HL-60/S4 treated with retinoic acid at 250 ng/mL for 4 days and 3 days (cell line): ENCODE data around the gene KLRC4.
"Not testable (repeated sequence)": the region's sequence is repeated elsewhere in the genome, so short reads cannot be mapped to it uniquely, and the experiment has no call there.

Experiments used
- in situ Hi-C: fragments of 300-500 bp; cut with MboI; formaldehyde crosslinking; loops from 2 replicates; pipeline ENCODE4 v1.7.0; 2022; ENCODE audit warnings: low sequenced_read_pairs

KLRC4 gene

GRCh38 chr12:10409392-10409791 lies at the start of gene KLRC4:
KLRC4 (minus strand) TSS chr12:10409757; CDS start chr12:10409575, 182 bp downstream.
- in situ Hi-C loops = no loop called here

- in situ Hi-C loops = no loop called here
Observed at GRCh38 chr12:10457760-10458159, 48.2 kb upstream of the KLRC4 start.

GRCh38 chr12:10456856-10457255 lies 47.3 kb upstream of the KLRC4 start:
- in situ Hi-C loops = no loop called here

- in situ Hi-C loops = no loop called here
Observed at GRCh38 chr12:10455766-10456165, 46.2 kb upstream of the KLRC4 start.

GRCh38 chr12:10454531-10454930 lies 45.0 kb upstream of the KLRC4 start:
- in situ Hi-C loops = no loop called here

- in situ Hi-C loops = no loop called here
Observed at GRCh38 chr12:10453156-10453555, 43.6 kb upstream of the KLRC4 start, which contains the start of gene KLRC1. KLRC1 (minus strand) TSS chr12:10453377; CDS start chr12:10451156, 2,221 bp downstream.

GRCh38 chr12:10448236-10448635 lies 38.7 kb upstream of the KLRC4 start:
- in situ Hi-C loops = no loop called here

- in situ Hi-C loops = not testable (repeated sequence)
Observed at GRCh38 chr12:10446052-10446451, 36.5 kb upstream of the KLRC4 start.

GRCh38 chr12:10441144-10441543 lies 31.6 kb upstream of the KLRC4 start:
- in situ Hi-C loops = not testable (repeated sequence)

- in situ Hi-C loops = not testable (repeated sequence)
Observed at GRCh38 chr12:10439608-10440274, 30.2 kb upstream of the KLRC4 start.

GRCh38 chr12:10437601-10438000 lies 28.0 kb upstream of the KLRC4 start:
- in situ Hi-C loops = not testable (repeated sequence)

- in situ Hi-C loops = not testable (repeated sequence)
Observed at GRCh38 chr12:10435816-10436215, 26.3 kb upstream of the KLRC4 start, which contains the start of gene KLRC2. KLRC2 (minus strand) TSS chr12:10436010; CDS start chr12:10435986, 24 bp downstream.

GRCh38 chr12:10430623-10431022 lies 21.1 kb upstream of the KLRC4 start:
- in situ Hi-C loops = not testable (repeated sequence)

- in situ Hi-C loops = not testable (repeated sequence)
Observed at GRCh38 chr12:10425938-10426337, 16.4 kb upstream of the KLRC4 start.

- in situ Hi-C loops = not testable (repeated sequence)
Observed at GRCh38 chr12:10424260-10424899, 14.8 kb upstream of the KLRC4 start.

- in situ Hi-C loops = not testable (repeated sequence)
Observed at GRCh38 chr12:10422159-10422558, 12.6 kb upstream of the KLRC4 start.

- in situ Hi-C loops = not testable (repeated sequence)
Observed at GRCh38 chr12:10420334-10420733, 10.8 kb upstream of the KLRC4 start, which contains the start of gene KLRC3. KLRC3 (minus strand) TSS chr12:10420595; CDS start chr12:10420550, 45 bp downstream.

GRCh38 chr12:10408842-10409241 lies 715 bp downstream of the KLRC4 start:
- in situ Hi-C loops = no loop called here

- in situ Hi-C loops = no loop called here
Observed at GRCh38 chr12:10406725-10407124, 2.8 kb downstream of the KLRC4 start.

- in situ Hi-C loops = no loop called here
Observed at GRCh38 chr12:10405294-10405693, 4.3 kb downstream of the KLRC4 start.

- in situ Hi-C loops = no loop called here
Observed at GRCh38 chr12:10404798-10405197, 4.8 kb downstream of the KLRC4 start.

- in situ Hi-C loops = no loop called here
Observed at GRCh38 chr12:10400829-10401228, 8.7 kb downstream of the KLRC4 start.
